GM23338 (cell line): ENCODE data around the gene HARS1. TPM values are rescaled to one million over a fixed set of nuclear protein-coding genes. Genes with fewer than 3 reads are reported as not detected.

Source experiments
- ATAC-seq: fragments of 200-7000 bp; cut with Tn5 transposase; 3 replicates; pipeline ENCODE4 v1.9.1; 2020
- DNase-seq: peaks from one replicate; pipeline ENCODE4 v3.0.0-alpha.2; 2015; ENCODE audit warnings: low spot score
- H2AFZ ChIP-seq: fragments of 200-600 bp; sonication (generic); 2 replicates; pipeline ENCODE4 v1.8.0; 2016; ENCODE audit warnings: antibody characterized with exemption, mild to moderate bottlenecking, moderate library complexity
- H3F3A ChIP-seq: fragments of 200-600 bp; sonication (generic); replicated peaks from 2 replicates; pipeline ENCODE4 v1.8.0; 2017; ENCODE audit warnings: antibody characterized with exemption, mixed run types, low read depth
- H3K27ac ChIP-seq: fragments of 200-600 bp; sonication (generic); 2 replicates; pipeline ENCODE4 v1.6.1; 2016; ENCODE audit warnings: low read depth
- H3K27me3 ChIP-seq: fragments of 200-600 bp; sonication (generic); 2 replicates; pipeline ENCODE4 v1.8.0; 2016; ENCODE audit warnings: mild to moderate bottlenecking, mixed run types, moderate library complexity; ENCODE audit not compliant: insufficient read depth
- H3K36me3 ChIP-seq: fragments of 200-600 bp; sonication (generic); 2 replicates; pipeline ENCODE4 v1.8.0; 2016; ENCODE audit warnings: mild to moderate bottlenecking; ENCODE audit not compliant: insufficient read depth
- H3K4me1 ChIP-seq: fragments of 200-600 bp; sonication (generic); 2 replicates; pipeline ENCODE4 v1.8.0; 2016; ENCODE audit warnings: mild to moderate bottlenecking, moderate library complexity; ENCODE audit not compliant: insufficient read depth
- H3K4me2 ChIP-seq: fragments of 200-600 bp; sonication (generic); 2 replicates; pipeline ENCODE4 v1.7.1; 2017; ENCODE audit warnings: mixed run types
- H3K4me3 ChIP-seq: fragments of 200-600 bp; sonication (generic); 2 replicates; pipeline ENCODE4 v1.6.1; 2016; ENCODE audit warnings: mixed run types
- H3K79me2 ChIP-seq: fragments of 200-600 bp; sonication (generic); replicated peaks from 2 replicates; pipeline ENCODE4 v1.8.0; 2017; ENCODE audit warnings: mild to moderate bottlenecking; ENCODE audit not compliant: insufficient read depth
- H3K9me2 ChIP-seq: fragments of 200-600 bp; sonication (generic); 2 replicates; pipeline ENCODE4 v1.8.0; 2017; ENCODE audit not compliant: insufficient read depth
- H4K20me1 ChIP-seq: fragments of 200-600 bp; sonication (generic); replicated peaks from 2 replicates; pipeline ENCODE4 v1.8.0; 2017; ENCODE audit warnings: mild to moderate bottlenecking; ENCODE audit not compliant: insufficient read depth
- H3K27ac Mint-ChIP-seq: 2 replicates; pipeline ENCODE4 v1.8.0; 2020; ENCODE audit warnings: inconsistent platforms, mild to moderate bottlenecking, moderate library complexity, mixed read lengths
- H3K27me3 Mint-ChIP-seq: 3 replicates; pipeline ENCODE4 v1.8.0; 2022; ENCODE audit warnings: low read depth, mild to moderate bottlenecking, moderate library complexity, mixed read lengths, inconsistent platforms; ENCODE audit not compliant: insufficient read depth, poor library complexity
- H3K36me3 Mint-ChIP-seq: 3 replicates; pipeline ENCODE4 v1.8.0; 2021; ENCODE audit warnings: low read depth, mild to moderate bottlenecking, inconsistent platforms, moderate library complexity, mixed read lengths
- H3K4me1 Mint-ChIP-seq: 3 replicates; pipeline ENCODE4 v1.8.0; 2020; ENCODE audit warnings: mild to moderate bottlenecking, inconsistent platforms, mixed read lengths
- H3K4me3 Mint-ChIP-seq: 3 replicates; pipeline ENCODE4 v1.8.0; 2021; ENCODE audit warnings: moderate library complexity, mild to moderate bottlenecking, inconsistent platforms, mixed read lengths
- H3K9me3 Mint-ChIP-seq: 3 replicates; pipeline ENCODE4 v1.8.0; 2020; ENCODE audit warnings: moderate library complexity, mild to moderate bottlenecking, inconsistent platforms, mixed read lengths
- CREB1 ChIP-seq: fragments of 250-450 bp; sonication (Bioruptor Pico); IDR thresholded peaks from 2 replicates; pipeline ENCODE4 v1.5.0; 2020; ENCODE audit warnings: low read depth, mild to moderate bottlenecking, moderate library complexity
- EZH2phosphoT487 ChIP-seq: fragments of 200-600 bp; sonication (generic); IDR thresholded peaks from one replicate; pipeline ENCODE4 v1.8.1; 2018; ENCODE audit warnings: antibody characterized with exemption; ENCODE audit not compliant: unreplicated experiment
- JUNB ChIP-seq: IDR thresholded peaks from one replicate; pipeline ENCODE4 v1.6.1; 2016; ENCODE audit warnings: antibody characterized with exemption; ENCODE audit not compliant: unreplicated experiment
- NANOG ChIP-seq: IDR thresholded peaks from 2 replicates; pipeline ENCODE4 v1.6.1; 2016; ENCODE audit warnings: antibody characterized with exemption, borderline replicate concordance
- POLR2AphosphoS5 ChIP-seq: IDR thresholded peaks from 2 replicates; pipeline ENCODE4 v1.6.1; 2016; ENCODE audit warnings: antibody characterized with exemption, low read depth
- STAT1 ChIP-seq: IDR thresholded peaks from one replicate; pipeline ENCODE4 v1.6.1; 2016; ENCODE audit warnings: antibody characterized with exemption; ENCODE audit not compliant: unreplicated experiment
- polyA plus RNA-seq: library from polyadenylated mRNA; unstranded; fragments of >200 nt; fragmentation: Nextera tagmentation; extraction: Ambion mirVana; gene quantifications from 2 replicates; pipeline ENCODE4 v1.2.1, GENCODE V29; 2016
- total RNA-seq: library from RNA; depleted of rRNA; stranded (reverse); fragments of >200 nt; shearing (Covaris generic); gene quantifications from 2 replicates; pipeline ENCODE4 v1.2.3, GENCODE V29; 2014
- TF ChIP-seq, protein P1 (sequence below), 2 experiments: fragments of 200-600 bp in 1 of 2; sonication (generic) in 1 of 2; conservative IDR thresholded peaks; 2 replicates each; pipeline versions ENCODE4 v1.5.1 to v1.6.1; 2016 to 2017; ENCODE audit warnings: antibody characterized with exemption in 2 of 2, low read depth in 2 of 2, mild to moderate bottlenecking in 2 of 2, moderate library complexity in 1 of 2
- TF ChIP-seq, protein P2 (sequence below): IDR thresholded peaks from one replicate; pipeline ENCODE4 v1.6.1; 2018; ENCODE audit warnings: antibody characterized with exemption; ENCODE audit not compliant: unreplicated experiment
- TF ChIP-seq, protein P3 (sequence below): fragments of 250-450 bp; sonication (Bioruptor Pico); IDR thresholded peaks from 2 replicates; pipeline ENCODE4 v1.5.0; 2020; ENCODE audit warnings: mild to moderate bottlenecking, moderate library complexity

Gene HARS1
- total and polyA plus RNA-seq, 2 experiments from 2014 or later = 51.6 to 57.8 TPM

DNA sequence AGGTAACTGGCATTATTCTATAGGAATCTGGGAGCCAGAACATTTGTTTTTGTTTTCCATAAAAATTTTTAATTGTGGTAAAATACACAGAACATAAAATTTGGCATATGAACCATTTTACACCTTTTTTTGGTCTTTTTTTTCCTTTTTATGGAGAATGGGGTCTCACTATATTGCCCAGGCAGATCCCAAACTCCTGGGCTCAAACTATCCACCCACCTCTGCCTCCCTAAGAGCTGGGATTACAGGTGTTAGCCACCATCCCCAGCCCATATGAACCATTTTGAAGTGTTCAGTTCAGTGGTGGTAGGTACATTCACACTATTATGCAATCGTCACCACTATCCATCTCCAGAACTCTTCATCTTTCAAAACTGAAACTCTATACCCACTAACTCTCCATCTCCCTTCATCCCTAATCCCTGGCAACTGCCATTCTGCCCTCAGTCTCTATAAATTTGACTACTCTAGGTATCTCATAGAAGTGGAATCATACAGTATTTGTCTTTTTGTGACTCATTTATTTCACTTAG, 22.5 kb upstream of the HARS1 start (continued):
- TF ChIP-seq, protein P1, sequence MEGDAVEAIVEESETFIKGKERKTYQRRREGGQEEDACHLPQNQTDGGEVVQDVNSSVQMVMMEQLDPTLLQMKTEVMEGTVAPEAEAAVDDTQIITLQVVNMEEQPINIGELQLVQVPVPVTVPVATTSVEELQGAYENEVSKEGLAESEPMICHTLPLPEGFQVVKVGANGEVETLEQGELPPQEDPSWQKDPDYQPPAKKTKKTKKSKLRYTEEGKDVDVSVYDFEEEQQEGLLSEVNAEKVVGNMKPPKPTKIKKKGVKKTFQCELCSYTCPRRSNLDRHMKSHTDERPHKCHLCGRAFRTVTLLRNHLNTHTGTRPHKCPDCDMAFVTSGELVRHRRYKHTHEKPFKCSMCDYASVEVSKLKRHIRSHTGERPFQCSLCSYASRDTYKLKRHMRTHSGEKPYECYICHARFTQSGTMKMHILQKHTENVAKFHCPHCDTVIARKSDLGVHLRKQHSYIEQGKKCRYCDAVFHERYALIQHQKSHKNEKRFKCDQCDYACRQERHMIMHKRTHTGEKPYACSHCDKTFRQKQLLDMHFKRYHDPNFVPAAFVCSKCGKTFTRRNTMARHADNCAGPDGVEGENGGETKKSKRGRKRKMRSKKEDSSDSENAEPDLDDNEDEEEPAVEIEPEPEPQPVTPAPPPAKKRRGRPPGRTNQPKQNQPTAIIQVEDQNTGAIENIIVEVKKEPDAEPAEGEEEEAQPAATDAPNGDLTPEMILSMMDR (conservative IDR thresholded peaks at IDR 0.05; ENCODE audit: low read depth in 2 of 2) = no peak
- no peak for TF ChIP-seq POLR2AphosphoS5
- no peak for TF ChIP-seq NANOG
- no peak for TF ChIP-seq EZH2phosphoT487
- no peak for TF ChIP-seq JUNB
- TF ChIP-seq CREB1 (CRISPR knock-in tag) = no peak
- no peak for TF ChIP-seq STAT1

DNA sequence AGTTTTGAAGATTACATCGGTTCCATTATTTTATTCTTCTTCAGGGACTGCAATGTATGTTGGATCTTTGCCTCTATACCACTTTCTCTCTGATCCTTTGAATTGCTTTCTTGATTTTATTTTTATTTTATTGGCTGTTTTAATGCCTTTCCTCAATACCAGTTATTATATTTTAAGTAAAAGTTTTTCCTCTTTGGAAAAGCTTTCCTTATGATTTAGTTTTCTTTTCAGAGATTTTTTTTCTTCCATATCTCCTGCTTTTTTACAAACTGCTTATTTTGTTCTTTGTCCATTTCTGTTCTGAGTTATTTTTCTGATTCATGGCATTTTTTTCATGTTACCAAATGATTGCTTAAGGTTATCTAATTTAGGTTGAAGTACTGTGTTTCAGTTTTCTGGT, 20.6 kb upstream of the HARS1 start:
- ATAC-seq (no peak), DNase-seq (no peak)
- peaks cover 3% of the 10 kb centered on the region; the same call in 1 of the 2 replicates for H3K36me3 ChIP-seq
- H3F3A ChIP-seq = 0 out of 2 replicates have a peak, but pooled peaks cover 6% of the 10 kb centered on the region
- Mint-ChIP-seq H3K27ac (no peak overlapping the region), H3K36me3 (peaks cover 3% of the 10 kb centered on the region; the same call in 1 of the 3 replicates), H3K9me3 (no peaks in the 10 kb centered on the region; the same call in 2 of the 3 replicates), H3K4me3 (peak overlapping the region; percentile 88), H3K4me1 (0 out of 3 replicates have a peak, but pooled peaks cover 2% of the 10 kb centered on the region), H3K27me3 (peaks cover 8% of the 10 kb centered on the region)
- H3K4me2 ChIP-seq = peak overlapping the region; percentile 78; the same call in 1 of the 2 replicates
- no peaks in the 10 kb centered on the region for H3K4me1 ChIP-seq
- TF ChIP-seq NANOG (no peak), POLR2AphosphoS5 (no peak), CREB1 (CRISPR knock-in tag) (no peak)
- TF ChIP-seq, protein P2, sequence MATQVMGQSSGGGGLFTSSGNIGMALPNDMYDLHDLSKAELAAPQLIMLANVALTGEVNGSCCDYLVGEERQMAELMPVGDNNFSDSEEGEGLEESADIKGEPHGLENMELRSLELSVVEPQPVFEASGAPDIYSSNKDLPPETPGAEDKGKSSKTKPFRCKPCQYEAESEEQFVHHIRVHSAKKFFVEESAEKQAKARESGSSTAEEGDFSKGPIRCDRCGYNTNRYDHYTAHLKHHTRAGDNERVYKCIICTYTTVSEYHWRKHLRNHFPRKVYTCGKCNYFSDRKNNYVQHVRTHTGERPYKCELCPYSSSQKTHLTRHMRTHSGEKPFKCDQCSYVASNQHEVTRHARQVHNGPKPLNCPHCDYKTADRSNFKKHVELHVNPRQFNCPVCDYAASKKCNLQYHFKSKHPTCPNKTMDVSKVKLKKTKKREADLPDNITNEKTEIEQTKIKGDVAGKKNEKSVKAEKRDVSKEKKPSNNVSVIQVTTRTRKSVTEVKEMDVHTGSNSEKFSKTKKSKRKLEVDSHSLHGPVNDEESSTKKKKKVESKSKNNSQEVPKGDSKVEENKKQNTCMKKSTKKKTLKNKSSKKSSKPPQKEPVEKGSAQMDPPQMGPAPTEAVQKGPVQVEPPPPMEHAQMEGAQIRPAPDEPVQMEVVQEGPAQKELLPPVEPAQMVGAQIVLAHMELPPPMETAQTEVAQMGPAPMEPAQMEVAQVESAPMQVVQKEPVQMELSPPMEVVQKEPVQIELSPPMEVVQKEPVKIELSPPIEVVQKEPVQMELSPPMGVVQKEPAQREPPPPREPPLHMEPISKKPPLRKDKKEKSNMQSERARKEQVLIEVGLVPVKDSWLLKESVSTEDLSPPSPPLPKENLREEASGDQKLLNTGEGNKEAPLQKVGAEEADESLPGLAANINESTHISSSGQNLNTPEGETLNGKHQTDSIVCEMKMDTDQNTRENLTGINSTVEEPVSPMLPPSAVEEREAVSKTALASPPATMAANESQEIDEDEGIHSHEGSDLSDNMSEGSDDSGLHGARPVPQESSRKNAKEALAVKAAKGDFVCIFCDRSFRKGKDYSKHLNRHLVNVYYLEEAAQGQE = no peak
- TF ChIP-seq, protein P3, sequence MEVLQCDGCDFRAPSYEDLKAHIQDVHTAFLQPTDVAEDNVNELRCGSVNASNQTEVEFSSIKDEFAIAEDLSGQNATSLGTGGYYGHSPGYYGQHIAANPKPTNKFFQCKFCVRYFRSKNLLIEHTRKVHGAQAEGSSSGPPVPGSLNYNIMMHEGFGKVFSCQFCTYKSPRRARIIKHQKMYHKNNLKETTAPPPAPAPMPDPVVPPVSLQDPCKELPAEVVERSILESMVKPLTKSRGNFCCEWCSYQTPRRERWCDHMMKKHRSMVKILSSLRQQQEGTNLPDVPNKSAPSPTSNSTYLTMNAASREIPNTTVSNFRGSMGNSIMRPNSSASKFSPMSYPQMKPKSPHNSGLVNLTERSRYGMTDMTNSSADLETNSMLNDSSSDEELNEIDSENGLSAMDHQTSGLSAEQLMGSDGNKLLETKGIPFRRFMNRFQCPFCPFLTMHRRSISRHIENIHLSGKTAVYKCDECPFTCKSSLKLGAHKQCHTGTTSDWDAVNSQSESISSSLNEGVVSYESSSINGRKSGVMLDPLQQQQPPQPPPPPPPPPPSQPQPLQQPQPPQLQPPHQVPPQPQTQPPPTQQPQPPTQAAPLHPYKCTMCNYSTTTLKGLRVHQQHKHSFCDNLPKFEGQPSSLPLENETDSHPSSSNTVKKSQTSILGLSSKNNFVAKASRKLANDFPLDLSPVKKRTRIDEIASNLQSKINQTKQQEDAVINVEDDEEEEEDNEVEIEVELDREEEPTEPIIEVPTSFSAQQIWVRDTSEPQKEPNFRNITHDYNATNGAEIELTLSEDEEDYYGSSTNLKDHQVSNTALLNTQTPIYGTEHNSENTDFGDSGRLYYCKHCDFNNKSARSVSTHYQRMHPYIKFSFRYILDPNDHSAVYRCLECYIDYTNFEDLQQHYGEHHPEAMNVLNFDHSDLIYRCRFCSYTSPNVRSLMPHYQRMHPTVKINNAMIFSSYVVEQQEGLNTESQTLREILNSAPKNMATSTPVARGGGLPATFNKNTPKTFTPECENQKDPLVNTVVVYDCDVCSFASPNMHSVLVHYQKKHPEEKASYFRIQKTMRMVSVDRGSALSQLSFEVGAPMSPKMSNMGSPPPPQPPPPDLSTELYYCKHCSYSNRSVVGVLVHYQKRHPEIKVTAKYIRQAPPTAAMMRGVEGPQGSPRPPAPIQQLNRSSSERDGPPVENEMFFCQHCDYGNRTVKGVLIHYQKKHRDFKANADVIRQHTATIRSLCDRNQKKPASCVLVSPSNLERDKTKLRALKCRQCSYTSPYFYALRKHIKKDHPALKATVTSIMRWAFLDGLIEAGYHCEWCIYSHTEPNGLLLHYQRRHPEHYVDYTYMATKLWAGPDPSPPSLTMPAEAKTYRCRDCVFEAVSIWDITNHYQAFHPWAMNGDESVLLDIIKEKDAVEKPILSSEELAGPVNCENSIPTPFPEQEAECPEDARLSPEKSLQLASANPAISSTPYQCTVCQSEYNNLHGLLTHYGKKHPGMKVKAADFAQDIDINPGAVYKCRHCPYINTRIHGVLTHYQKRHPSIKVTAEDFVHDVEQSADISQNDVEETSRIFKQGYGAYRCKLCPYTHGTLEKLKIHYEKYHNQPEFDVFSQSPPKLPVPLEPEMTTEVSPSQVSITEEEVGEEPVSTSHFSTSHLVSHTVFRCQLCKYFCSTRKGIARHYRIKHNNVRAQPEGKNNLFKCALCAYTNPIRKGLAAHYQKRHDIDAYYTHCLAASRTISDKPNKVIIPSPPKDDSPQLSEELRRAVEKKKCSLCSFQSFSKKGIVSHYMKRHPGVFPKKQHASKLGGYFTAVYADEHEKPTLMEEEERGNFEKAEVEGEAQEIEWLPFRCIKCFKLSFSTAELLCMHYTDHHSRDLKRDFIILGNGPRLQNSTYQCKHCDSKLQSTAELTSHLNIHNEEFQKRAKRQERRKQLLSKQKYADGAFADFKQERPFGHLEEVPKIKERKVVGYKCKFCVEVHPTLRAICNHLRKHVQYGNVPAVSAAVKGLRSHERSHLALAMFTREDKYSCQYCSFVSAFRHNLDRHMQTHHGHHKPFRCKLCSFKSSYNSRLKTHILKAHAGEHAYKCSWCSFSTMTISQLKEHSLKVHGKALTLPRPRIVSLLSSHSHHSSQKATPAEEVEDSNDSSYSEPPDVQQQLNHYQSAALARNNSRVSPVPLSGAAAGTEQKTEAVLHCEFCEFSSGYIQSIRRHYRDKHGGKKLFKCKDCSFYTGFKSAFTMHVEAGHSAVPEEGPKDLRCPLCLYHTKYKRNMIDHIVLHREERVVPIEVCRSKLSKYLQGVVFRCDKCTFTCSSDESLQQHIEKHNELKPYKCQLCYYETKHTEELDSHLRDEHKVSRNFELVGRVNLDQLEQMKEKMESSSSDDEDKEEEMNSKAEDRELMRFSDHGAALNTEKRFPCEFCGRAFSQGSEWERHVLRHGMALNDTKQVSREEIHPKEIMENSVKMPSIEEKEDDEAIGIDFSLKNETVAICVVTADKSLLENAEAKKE (CRISPR knock-in tag) = no peak
- peak overlapping the region; percentile 63 for H3K4me3 ChIP-seq
- H4K20me1 ChIP-seq = no peaks in the 10 kb centered on the region
- no peaks in the 10 kb centered on the region for H3K9me2 ChIP-seq
- H2AFZ ChIP-seq = no peak overlapping the region
- no peaks in the 10 kb centered on the region for H3K79me2 ChIP-seq
- H3K27me3 ChIP-seq = no peaks in the 10 kb centered on the region
- no peak overlapping the region for H3K27ac ChIP-seq
